Spleen (tissue), 11 donors: ENCODE measurements around the gene XRCC4. TPM values are rescaled to one million over a fixed set of nuclear protein-coding genes. Genes with fewer than 3 reads are reported as not detected.

Source experiments
- DNase-seq: peaks from one replicate; pipeline ENCODE4 v3.0.0-alpha.2; 2020
- H3K27ac ChIP-seq, 8 donors: fragments of 200-600 bp; sonication (generic) in 7 of 8; 1 replicate in 4 of 8; 2 replicates in 4 of 8; pipeline versions ENCODE4 v1.5.0 to v1.8.0; 2016 to 2021; ENCODE audit warnings: inconsistent platforms in 4 of 8, mild to moderate bottlenecking in 4 of 8, moderate library complexity in 1 of 8
- H3K27me3 ChIP-seq, 7 donors: fragments of 200-600 bp; sonication (generic) in 6 of 7; replicated peaks in 1 of 7; 1 replicate in 4 of 7; 2 replicates in 3 of 7; pipeline versions ENCODE4 v1.5.0 to v1.8.0; 2016 to 2021; ENCODE audit warnings: inconsistent platforms in 3 of 7, mild to moderate bottlenecking in 1 of 7
- H3K36me3 ChIP-seq, 6 donors: fragments of 200-600 bp; sonication (generic) in 5 of 6; 1 replicate in 4 of 6; 2 replicates in 2 of 6; pipeline versions ENCODE4 v1.5.0 to v1.8.0; 2016 to 2021; ENCODE audit warnings: inconsistent platforms in 2 of 6
- H3K4me1 ChIP-seq, 6 donors: fragments of 200-600 bp; sonication (generic) in 5 of 6; 1 replicate in 3 of 6; 2 replicates in 3 of 6; pipeline versions ENCODE4 v1.5.0 to v1.8.0; 2016 to 2021; ENCODE audit warnings: inconsistent platforms in 3 of 6
- H3K4me3 ChIP-seq, 8 donors: fragments of 200-600 bp; sonication (generic) in 7 of 8; 1 replicate in 4 of 8; 2 replicates in 4 of 8; pipeline versions ENCODE4 v1.5.0 to v1.8.0; 2016 to 2021; ENCODE audit warnings: inconsistent platforms in 4 of 8, mild to moderate bottlenecking in 4 of 8, moderate library complexity in 2 of 8
- H3K9me3 ChIP-seq, 8 donors: fragments of 200-600 bp; sonication (generic) in 7 of 8; 1 replicate in 4 of 8; 2 replicates in 4 of 8; pipeline versions ENCODE4 v1.5.0 to v1.8.0; 2016 to 2021; ENCODE audit warnings: inconsistent platforms in 4 of 8
- CTCF ChIP-seq, 11 experiments: fragments of 200-600 bp in 7 of 11; fragments of 450-650 bp in 4 of 11; sonication (generic) in 4 of 11; IDR thresholded peaks in 8 of 11; conservative IDR thresholded peaks in 3 of 11; 1 replicate in 7 of 11; 2 replicates in 4 of 11; pipeline versions ENCODE4 v1.4.0 to v1.8.0; 2016 to 2021; ENCODE audit warnings: antibody characterized with exemption in 11 of 11, inconsistent platforms in 4 of 11, mild to moderate bottlenecking in 1 of 11
- POLR2A ChIP-seq, 3 donors: fragments of 450-650 bp; IDR thresholded peaks; one replicate each; pipeline ENCODE4 v1.5.1; 2017; ENCODE audit warnings: antibody characterized with exemption in 3 of 3, mild to moderate bottlenecking in 1 of 3
- POLR2AphosphoS5 ChIP-seq, 3 donors: sonication (generic); formaldehyde crosslinking; IDR thresholded peaks; one replicate each; pipeline ENCODE4 v1.5.1; 2017; ENCODE audit warnings: antibody characterized with exemption in 3 of 3
- WGBS, 5 donors: extraction: QIAGEN DNeasy Blood & Tissue Kit in 3 of 5; methylation state at CpG; one replicate each; pipeline versions ENCODE4 v1.1.5 to v1.1.7; 2013 to 2018; 5-methylcytosine and 5-hydroxymethylcytosine counted together
- intact Hi-C: fragments of 100-400 bp; cut with DNase I; formaldehyde crosslinking; loops from one replicate; pipeline ENCODE4 v1.15.0; 2023; ENCODE audit warnings: low total_unique reads
- polyA plus RNA-seq, 3 donors: library from polyadenylated mRNA; stranded (reverse); fragments of 200-250 nt; gene quantifications; one replicate each; pipeline ENCODE4 v1.2.1, GENCODE V29; 2013
- total RNA-seq, 7 donors: library from RNA; depleted of rRNA in 3 of 7; stranded (reverse); fragments of >200 nt in 3 of 7; fragmentation: NEBNext Ultra II Directional in 4 of 7; extraction: Animal tissue kit (Norgen Biotek cat#: 25700) in 4 of 7; gene quantifications; one replicate each; pipeline versions ENCODE4 v1.1.0 to v1.2.1, GENCODE V29; 2016 to 2021
- donor health status: healthy with polysubstance abuse.
- donor health status: DM: no; HTN: no; CAD: no; lungs with moderate emphysema.
- donor health status: DM: no; HTN: no; CAD: no.
- donor health status: Bipolar disorder and iron deficiency.
- donor health status: healthy.
- donor health status: DM: no; HTN: no; CAD: no.
- donor health status: DM: yes; HTN: yes; CAD: no.

Gene XRCC4
- total and polyA plus RNA-seq, 10 donors = 4.3 to 14.5 (median 9.6) TPM

- H3K27ac ChIP-seq = no peak overlapping the region
- TF ChIP-seq CTCF (IDR thresholded peaks at IDR 0.05 in 8 of 11, conservative IDR thresholded peaks at IDR 0.05 in 3 of 11) (no peak), POLR2AphosphoS5 (IDR thresholded peaks at IDR 0.05) (no peak), POLR2A (IDR thresholded peaks at IDR 0.05) (no peak)
- H3K9me3 ChIP-seq = peaks cover 0 to 4% (median 0%) of the 10 kb centered on the region in 8 donors
- WGBS, 5 donors = 57 to 93% (median 89%) methylated on average over 3 of the region's 3 CpGs
- H3K36me3 ChIP-seq = no peaks in the 10 kb centered on the region
- intact Hi-C loops = no loop called here
- H3K4me3 ChIP-seq = no peak overlapping the region
- H3K27me3 ChIP-seq = no peaks in the 10 kb centered on the region
- H3K4me1 ChIP-seq = no peaks in the 10 kb centered on the region
- DNase-seq = no peak
Measured at GRCh38 chr5:83184534-83184933, 107.2 kb downstream of the XRCC4 start.

- no peak for DNase-seq
- 92 to 95% (median 94%) methylated on average over 5 of the region's 5 CpGs for WGBS, 5 donors
- intact Hi-C loops = no loop called here
- no peaks in the 10 kb centered on the region for H3K4me1 ChIP-seq
- no peaks in the 10 kb centered on the region for H3K27me3 ChIP-seq
- no peak for TF ChIP-seq CTCF (IDR thresholded peaks at IDR 0.05 in 8 of 11, conservative IDR thresholded peaks at IDR 0.05 in 3 of 11)
- TF ChIP-seq POLR2A (IDR thresholded peaks at IDR 0.05) = no peak
- no peak for TF ChIP-seq POLR2AphosphoS5 (IDR thresholded peaks at IDR 0.05)
- no peak overlapping the region for H3K4me3 ChIP-seq
- H3K36me3 ChIP-seq = no peaks in the 10 kb centered on the region
- no peaks in the 10 kb centered on the region for H3K9me3 ChIP-seq
- H3K27ac ChIP-seq = no peak overlapping the region
Measured at GRCh38 chr5:83192947-83193346, 115.6 kb downstream of the XRCC4 start.

GRCh38 chr5:83197326-83197967 is 120.1 kb downstream of the XRCC4 start:
- no peaks in the 10 kb centered on the region for H3K4me1 ChIP-seq
- 81 to 92% (median 84%) methylated on average over 2 of the region's 2 CpGs for WGBS, 5 donors
- H3K27ac ChIP-seq = no peak overlapping the region
- intact Hi-C loops = no loop called here
- no peak overlapping the region for H3K4me3 ChIP-seq
- no peaks in the 10 kb centered on the region for H3K27me3 ChIP-seq
- DNase-seq = no peak
- H3K36me3 ChIP-seq = peaks cover 0 to 15% (median 0%) of the 10 kb centered on the region in 6 donors
- no peaks in the 10 kb centered on the region for H3K9me3 ChIP-seq
- no peak for TF ChIP-seq POLR2AphosphoS5 (IDR thresholded peaks at IDR 0.05)
- no peak for TF ChIP-seq POLR2A (IDR thresholded peaks at IDR 0.05)
- no peak for TF ChIP-seq CTCF (IDR thresholded peaks at IDR 0.05 in 8 of 11, conservative IDR thresholded peaks at IDR 0.05 in 3 of 11)

GRCh38 chr5:83199126-83199525 is 121.8 kb downstream of the XRCC4 start:
- H3K36me3 ChIP-seq = peaks cover 0 to 17% (median 0%) of the 10 kb centered on the region in 6 donors
- no peak overlapping the region for H3K4me3 ChIP-seq
- H3K27ac ChIP-seq = no peak overlapping the region
- no peaks in the 10 kb centered on the region for H3K27me3 ChIP-seq
- 68 to 82% (median 77%) methylated on average over 5 of the region's 5 CpGs for WGBS, 5 donors
- TF ChIP-seq POLR2A (IDR thresholded peaks at IDR 0.05) (no peak), CTCF (IDR thresholded peaks at IDR 0.05 in 8 of 11, conservative IDR thresholded peaks at IDR 0.05 in 3 of 11) (no peak), POLR2AphosphoS5 (IDR thresholded peaks at IDR 0.05) (no peak)
- no peak for DNase-seq
- intact Hi-C loops = no loop called here
- H3K4me1 ChIP-seq = no peaks in the 10 kb centered on the region
- no peaks in the 10 kb centered on the region for H3K9me3 ChIP-seq
